C4-2B (cell line): ENCODE data around the gene TRHDE.

Source experiments
- H3K27ac ChIP-seq: fragments of 450-650 bp; 2 replicates; pipeline ENCODE4 v1.5.1; 2017
- ZFX ChIP-seq: fragments of 450-650 bp; IDR thresholded peaks from 2 replicates; pipeline ENCODE4 v1.6.1; 2017
- TF ChIP-seq, protein P1 (sequence below): fragments of 450-650 bp; conservative IDR thresholded peaks from 2 replicates; pipeline ENCODE4 v1.5.1; 2017; ENCODE audit warnings: mild to moderate bottlenecking

TRHDE gene

GRCh38 chr12:72368298-72368697, 96.1 kb downstream of the TRHDE start:
- no peak overlapping the region for H3K27ac ChIP-seq
- TF ChIP-seq, protein P1, sequence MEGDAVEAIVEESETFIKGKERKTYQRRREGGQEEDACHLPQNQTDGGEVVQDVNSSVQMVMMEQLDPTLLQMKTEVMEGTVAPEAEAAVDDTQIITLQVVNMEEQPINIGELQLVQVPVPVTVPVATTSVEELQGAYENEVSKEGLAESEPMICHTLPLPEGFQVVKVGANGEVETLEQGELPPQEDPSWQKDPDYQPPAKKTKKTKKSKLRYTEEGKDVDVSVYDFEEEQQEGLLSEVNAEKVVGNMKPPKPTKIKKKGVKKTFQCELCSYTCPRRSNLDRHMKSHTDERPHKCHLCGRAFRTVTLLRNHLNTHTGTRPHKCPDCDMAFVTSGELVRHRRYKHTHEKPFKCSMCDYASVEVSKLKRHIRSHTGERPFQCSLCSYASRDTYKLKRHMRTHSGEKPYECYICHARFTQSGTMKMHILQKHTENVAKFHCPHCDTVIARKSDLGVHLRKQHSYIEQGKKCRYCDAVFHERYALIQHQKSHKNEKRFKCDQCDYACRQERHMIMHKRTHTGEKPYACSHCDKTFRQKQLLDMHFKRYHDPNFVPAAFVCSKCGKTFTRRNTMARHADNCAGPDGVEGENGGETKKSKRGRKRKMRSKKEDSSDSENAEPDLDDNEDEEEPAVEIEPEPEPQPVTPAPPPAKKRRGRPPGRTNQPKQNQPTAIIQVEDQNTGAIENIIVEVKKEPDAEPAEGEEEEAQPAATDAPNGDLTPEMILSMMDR: no peak
- TF ChIP-seq ZFX: no peak

DNA sequence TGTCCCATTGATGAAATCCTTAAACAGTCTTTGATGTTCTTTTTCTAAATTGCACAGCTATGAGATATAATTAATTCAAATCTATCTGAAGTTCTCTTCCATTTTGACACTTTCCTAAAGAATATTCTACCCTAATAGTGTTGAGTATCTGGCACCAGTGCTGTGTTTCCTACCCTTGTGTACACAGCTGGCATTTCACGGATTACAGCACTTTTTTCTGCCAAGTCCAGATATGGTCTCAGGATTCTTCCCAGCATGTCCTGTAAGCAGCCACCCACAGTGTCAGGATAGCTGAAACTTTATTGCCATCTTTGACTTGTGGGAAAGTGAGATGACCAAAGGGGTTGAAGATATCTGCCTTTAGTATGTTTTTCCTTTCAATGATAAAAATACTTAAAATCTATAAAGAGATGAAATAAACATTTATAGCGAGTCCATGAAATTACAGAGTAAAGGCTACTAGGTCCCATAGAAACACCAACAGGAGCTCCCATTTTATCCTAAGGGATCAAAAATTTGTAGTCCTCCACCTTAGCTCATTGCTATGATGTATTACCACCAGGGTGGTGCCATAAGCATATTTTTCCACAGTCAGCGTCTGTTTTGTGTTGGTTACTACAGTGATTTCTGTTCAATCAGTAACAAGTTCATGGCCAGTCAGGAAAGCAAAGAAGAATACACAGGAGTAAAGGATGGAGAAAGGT, 96.7 kb downstream of the TRHDE start:
- no peak for TF ChIP-seq ZFX
- TF ChIP-seq, protein P1: no peak
- no peak overlapping the region for H3K27ac ChIP-seq

- TF ChIP-seq, protein P1: no peak
- no peak overlapping the region for H3K27ac ChIP-seq
These were observed 97.3 kb downstream of the TRHDE start for GRCh38 chr12:72369423-72369959.

DNA sequence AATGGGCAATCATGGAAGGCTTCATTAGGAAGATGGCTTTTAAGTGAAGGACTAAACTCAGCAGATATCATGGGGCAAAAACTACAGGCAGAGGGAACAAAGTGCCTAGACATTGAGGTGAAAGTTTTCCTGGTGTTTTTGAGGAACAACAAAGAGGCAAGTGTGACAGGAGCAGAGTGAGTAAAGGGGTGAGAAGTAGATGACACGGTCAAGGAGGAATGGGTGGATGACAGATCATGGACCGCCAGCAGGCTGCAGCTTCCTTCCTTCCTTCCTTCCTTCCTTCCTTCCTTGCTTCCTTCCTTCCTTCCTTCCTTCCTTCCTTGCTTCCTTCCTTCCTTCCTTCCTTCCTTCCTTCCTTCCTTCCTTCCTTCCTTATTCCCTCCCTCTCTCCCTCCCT, 108.3 kb downstream of the TRHDE start:
- no peak overlapping the region for H3K27ac ChIP-seq
- no peak for TF ChIP-seq ZFX
- TF ChIP-seq, protein P1: no peak

DNA sequence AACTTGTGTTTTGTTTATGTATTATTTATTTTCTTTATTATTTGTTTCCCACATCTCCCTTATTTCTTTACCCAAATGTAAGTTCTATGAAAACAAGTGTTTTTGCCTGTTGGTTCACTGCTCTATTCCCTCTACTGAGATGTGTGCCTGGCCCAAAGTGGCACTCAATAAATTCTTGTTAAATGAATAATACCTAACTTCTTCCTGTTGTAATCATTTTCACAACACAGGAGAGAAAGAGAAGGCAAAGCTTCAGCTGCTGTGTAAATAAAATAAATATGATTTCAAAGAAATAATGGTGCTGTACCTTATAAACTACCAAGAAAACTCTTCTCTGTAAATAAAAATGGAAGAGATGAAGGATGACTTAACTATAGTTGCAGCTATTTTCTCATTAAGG, 116.2 kb downstream of the TRHDE start:
- no peak overlapping the region for H3K27ac ChIP-seq
- no peak for TF ChIP-seq ZFX
- TF ChIP-seq, protein P1: no peak

- no peak overlapping the region for H3K27ac ChIP-seq
- TF ChIP-seq ZFX: no peak
- TF ChIP-seq, protein P1: no peak
These were observed 118.0 kb downstream of the TRHDE start for GRCh38 chr12:72390146-72390545.

DNA sequence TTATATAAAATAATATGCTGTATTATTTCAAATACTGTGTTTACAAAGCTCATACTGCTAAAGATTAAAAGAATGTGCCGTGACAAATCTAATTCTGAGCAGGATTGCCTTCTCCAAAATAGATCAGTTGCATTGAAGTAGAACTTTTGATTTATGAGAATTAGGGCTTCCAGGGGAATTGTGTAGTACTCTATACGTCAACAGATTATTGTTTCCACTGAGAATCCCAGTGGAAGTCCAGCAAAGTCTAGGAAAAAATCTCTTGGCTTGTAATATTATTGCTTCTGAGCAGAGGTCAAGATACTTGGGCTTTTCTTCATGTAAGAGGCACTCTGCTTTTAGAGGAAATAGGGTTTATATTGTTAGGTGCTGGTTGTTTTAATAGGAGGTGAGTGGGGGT, 133.9 kb downstream of the TRHDE start:
- TF ChIP-seq, protein P1: no peak
- TF ChIP-seq ZFX: no peak
- no peak overlapping the region for H3K27ac ChIP-seq
